Thoracic aorta (tissue), 2 donors: ENCODE results near the gene SHD. TPM values are rescaled to one million over a fixed set of nuclear protein-coding genes. Genes with fewer than 3 reads are reported as not detected.

Experiments
- ATAC-seq: fragments of 150-250 bp; one replicate; pipeline ENCODE4 v1.8.0; 2017; ENCODE audit warnings: low read depth; ENCODE audit not compliant: insufficient number of reproducible peaks, low FRiP score
- DNase-seq: peaks from one replicate; pipeline ENCODE4 v3.0.0-alpha.2; 2020; ENCODE audit warnings: low spot score
- H3K27ac ChIP-seq, 2 donors: fragments of 200-600 bp; sonication (generic); 1 replicate in 1 of 2; 2 replicates in 1 of 2; pipeline ENCODE4 v1.5.1; 2016; ENCODE audit warnings: mild to moderate bottlenecking in 2 of 2, moderate library complexity in 2 of 2
- H3K27me3 ChIP-seq: fragments of 200-600 bp; sonication (generic); replicated peaks from 2 replicates; pipeline ENCODE4 v1.6.0; 2016; ENCODE audit warnings: mild to moderate bottlenecking; ENCODE audit not compliant: insufficient read depth
- H3K36me3 ChIP-seq: fragments of 200-600 bp; sonication (generic); one replicate; pipeline ENCODE4 v1.5.1; 2016
- H3K4me1 ChIP-seq, 2 donors: fragments of 200-600 bp; sonication (generic); 1 replicate in 1 of 2; 2 replicates in 1 of 2; pipeline versions ENCODE4 v1.5.1 to v1.6.0; 2016; ENCODE audit warnings: low read depth in 2 of 2, mild to moderate bottlenecking in 1 of 2; ENCODE audit not compliant: control insufficient read depth in 1 of 2
- H3K4me3 ChIP-seq: fragments of 200-600 bp; sonication (generic); 2 replicates; pipeline ENCODE4 v1.5.1; 2016; ENCODE audit warnings: mild to moderate bottlenecking
- H3K9me3 ChIP-seq: fragments of 200-600 bp; sonication (generic); 2 replicates; pipeline ENCODE4 v1.5.1; 2016
- total RNA-seq, 2 donors: library from RNA; depleted of rRNA; stranded (reverse); fragments of >200 nt; gene quantifications; one replicate each; pipeline versions ENCODE4 v1.1.0 to v1.2.3, GENCODE V29; 2016
- TF ChIP-seq, protein P1 (sequence below): fragments of 200-600 bp; sonication (generic); IDR thresholded peaks from one replicate; pipeline ENCODE4 v1.5.1; 2019; ENCODE audit warnings: antibody characterized with exemption

Gene SHD
- total RNA-seq, 2 donors from 2014 or later = not detected

DNA sequence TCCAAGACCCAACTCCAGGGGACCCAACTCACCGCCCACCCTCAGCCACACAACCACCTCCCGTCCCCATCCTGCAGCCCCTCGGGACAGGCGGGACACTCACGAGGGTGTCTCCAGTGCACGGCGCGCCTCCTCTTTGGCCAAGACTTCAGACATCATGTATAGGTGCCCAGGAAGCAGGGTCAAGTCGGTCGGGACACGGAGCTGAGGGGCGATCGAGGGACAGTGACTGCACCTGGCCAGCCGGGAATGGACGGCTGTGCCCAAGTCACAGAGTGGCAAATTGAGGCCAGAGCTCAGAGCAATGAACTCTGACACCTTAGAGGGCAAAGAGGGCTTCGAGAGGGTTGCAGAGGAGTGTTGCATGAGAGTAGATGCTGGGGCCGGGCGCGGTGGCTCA lies 50.8 kb downstream of the SHD start:
- no peak for ATAC-seq
- TF ChIP-seq, protein P1, sequence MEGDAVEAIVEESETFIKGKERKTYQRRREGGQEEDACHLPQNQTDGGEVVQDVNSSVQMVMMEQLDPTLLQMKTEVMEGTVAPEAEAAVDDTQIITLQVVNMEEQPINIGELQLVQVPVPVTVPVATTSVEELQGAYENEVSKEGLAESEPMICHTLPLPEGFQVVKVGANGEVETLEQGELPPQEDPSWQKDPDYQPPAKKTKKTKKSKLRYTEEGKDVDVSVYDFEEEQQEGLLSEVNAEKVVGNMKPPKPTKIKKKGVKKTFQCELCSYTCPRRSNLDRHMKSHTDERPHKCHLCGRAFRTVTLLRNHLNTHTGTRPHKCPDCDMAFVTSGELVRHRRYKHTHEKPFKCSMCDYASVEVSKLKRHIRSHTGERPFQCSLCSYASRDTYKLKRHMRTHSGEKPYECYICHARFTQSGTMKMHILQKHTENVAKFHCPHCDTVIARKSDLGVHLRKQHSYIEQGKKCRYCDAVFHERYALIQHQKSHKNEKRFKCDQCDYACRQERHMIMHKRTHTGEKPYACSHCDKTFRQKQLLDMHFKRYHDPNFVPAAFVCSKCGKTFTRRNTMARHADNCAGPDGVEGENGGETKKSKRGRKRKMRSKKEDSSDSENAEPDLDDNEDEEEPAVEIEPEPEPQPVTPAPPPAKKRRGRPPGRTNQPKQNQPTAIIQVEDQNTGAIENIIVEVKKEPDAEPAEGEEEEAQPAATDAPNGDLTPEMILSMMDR = no peak

DNA sequence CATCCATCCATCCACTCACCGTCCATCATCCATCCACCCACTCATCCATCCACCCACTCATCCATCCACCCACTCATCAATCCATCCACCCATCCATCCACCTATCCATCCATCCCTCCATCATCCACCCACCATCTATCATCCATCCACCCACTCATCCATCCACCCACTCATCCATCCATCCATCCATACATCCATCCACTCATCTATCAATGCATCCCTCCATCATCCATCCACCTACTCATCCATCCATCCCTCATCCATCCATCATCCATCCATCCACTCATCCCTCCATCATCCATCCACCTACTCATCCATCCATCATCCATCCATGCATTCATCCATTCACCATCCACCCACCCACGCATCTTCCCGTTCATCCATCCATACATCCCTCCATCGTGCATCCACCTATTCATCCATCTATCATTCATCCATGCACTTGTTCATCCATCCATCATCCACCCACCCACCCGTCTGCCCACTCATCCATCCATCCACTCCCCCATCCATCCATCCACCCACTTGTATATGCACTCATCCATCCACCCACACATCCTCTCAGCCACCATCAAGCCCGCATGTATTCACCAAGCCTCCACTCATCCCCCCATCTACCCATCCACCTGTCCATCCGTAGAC lies 56.0 kb downstream of the SHD start:
- no peak for ATAC-seq
- no peaks in the 10 kb centered on the region for H3K27me3 ChIP-seq
- H3K36me3 ChIP-seq = no peaks in the 10 kb centered on the region
- H3K4me1 ChIP-seq = no peaks in the 10 kb centered on the region
- H3K9me3 ChIP-seq = no peaks in the 10 kb centered on the region
- H3K4me3 ChIP-seq = no peak overlapping the region
- no peak overlapping the region for H3K27ac ChIP-seq
- TF ChIP-seq, protein P1 = no peak
- no peak for DNase-seq

More for the DNA sequence above, 50.8 kb downstream of the SHD start:
- H3K9me3 ChIP-seq = no peaks in the 10 kb centered on the region
- no peak for DNase-seq
- H3K36me3 ChIP-seq = no peaks in the 10 kb centered on the region
- no peaks in the 10 kb centered on the region for H3K27me3 ChIP-seq
- peaks cover 10 to 18% of the 10 kb centered on the region in 2 donors for H3K4me1 ChIP-seq
- no peak overlapping the region for H3K27ac ChIP-seq
- no peak overlapping the region for H3K4me3 ChIP-seq

DNA sequence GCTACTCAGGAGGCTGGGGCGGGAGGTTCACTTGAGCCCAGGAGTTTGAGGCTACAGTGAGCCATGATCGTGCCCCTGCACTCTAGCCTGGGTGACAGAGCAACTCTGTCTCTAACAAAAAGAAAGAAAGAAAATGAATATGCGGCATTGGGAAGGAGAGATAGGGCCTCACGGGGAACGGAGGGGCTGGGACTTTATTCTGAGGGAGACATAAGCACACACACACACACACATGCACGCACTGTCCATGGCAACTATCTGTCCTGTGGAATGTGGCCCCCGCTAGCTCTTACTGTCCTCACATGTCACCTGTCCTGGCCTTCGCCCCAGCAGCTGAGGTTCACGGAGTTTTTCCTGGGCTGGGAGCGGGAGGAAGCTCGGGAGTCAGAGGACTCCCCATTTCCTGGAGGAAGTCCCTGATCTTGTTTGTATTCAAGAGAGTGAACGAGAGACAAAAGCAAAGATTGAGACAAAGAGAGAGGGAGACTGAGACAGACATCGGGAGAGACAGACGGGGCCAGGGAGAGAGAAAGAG lies 58.9 kb downstream of the SHD start:
- TF ChIP-seq, protein P1 = no peak
- no peak for ATAC-seq
- no peak for DNase-seq
- Histone ChIP-seq H3K27me3 (no peaks in the 10 kb centered on the region), H3K4me1 (peaks cover 0 to 3% of the 10 kb centered on the region in 2 donors), H3K27ac (no peak overlapping the region), H3K4me3 (peak overlapping the region; percentile 62), H3K9me3 (no peaks in the 10 kb centered on the region), H3K36me3 (no peaks in the 10 kb centered on the region)

DNA sequence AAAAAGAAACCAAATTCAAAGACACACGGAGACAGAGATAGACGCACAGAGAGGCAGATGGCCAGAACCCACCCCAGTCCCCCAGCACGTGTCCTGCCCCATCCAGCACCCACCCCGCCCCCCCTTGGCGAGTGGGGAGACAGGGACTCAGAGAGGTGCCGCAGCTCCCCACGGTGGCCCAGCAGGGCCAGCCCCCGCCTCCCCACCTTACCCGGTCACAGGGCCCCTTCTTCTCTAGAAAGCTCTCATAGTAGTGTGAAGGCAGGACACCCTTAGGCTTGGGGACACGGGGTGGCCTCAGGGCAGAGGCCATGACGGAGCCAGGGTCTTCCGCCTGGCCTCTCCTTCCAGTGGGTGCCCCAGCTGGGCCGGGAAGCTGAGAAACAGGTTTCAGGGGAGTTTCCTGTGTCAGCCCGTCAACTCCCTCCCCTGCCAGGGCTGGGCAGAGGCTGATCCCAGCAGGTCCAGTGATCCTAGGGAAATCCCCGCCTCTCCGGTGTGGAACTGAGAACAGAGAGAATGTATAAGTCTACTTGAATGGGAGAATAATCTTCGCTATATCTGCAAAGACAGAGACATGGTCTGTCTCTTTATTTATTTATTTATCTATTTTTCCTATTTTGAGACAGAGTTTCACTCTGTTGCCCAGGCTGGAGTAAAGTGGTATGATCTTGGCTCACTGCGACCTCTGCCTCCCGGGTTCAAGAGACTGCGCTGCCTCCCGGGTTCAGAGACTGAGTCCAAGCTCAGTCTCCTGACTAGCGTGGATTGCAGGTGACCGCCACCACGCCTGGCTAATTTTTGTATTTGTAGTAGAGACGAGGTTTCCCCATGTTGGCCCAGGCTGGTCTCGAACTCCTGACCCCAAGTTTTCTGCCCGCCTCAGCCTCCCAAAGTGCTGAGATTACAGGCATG lies 59.6 kb downstream of the SHD start, which contains the start of gene STAP2:
Gene STAP2, minus strand, starts transcription at position 387 of the 915 bp plus-strand sequence. Its CDS starts 74 bp downstream, at position 313.
- TF ChIP-seq, protein P1 = no peak
- no peaks in the 10 kb centered on the region for H3K36me3 ChIP-seq
- H3K4me3 ChIP-seq = peak within 1 kb of the TSS; percentile 62
- DNase-seq (no peak), ATAC-seq (no peak)
- H3K9me3 ChIP-seq = no peaks in the 10 kb centered on the region
- H3K4me1 ChIP-seq = peaks cover 0 to 3% of the 10 kb centered on the region in 2 donors
- no peak within 1 kb of the TSS for H3K27ac ChIP-seq
- H3K27me3 ChIP-seq = no peaks in the 10 kb centered on the region

Other genes starting within 250 kb of the SHD start
- 10 to 100 TPM; 85.1 to 91.9 TPM for gene ZBTB7A, start 212.4 kb upstream of the SHD start, total RNA-seq
- gene MAP2K2, start 155.1 kb upstream of the SHD start, total RNA-seq = 10 to 100 TPM; 51.2 to 71.8 TPM
- gene CREB3L3, start 125.6 kb upstream of the SHD start, total RNA-seq = not detected
- gene SIRT6, start 96.7 kb upstream of the SHD start, total RNA-seq = 10 to 100 TPM; 21.7 to 30.9 TPM
- gene ANKRD24, start 96.6 kb upstream of the SHD start, total RNA-seq = 1 to 10 TPM in 1 of 2 donors, under 1 TPM in 1; 0.28 to 1.1 TPM
- 10 to 100 TPM in 1 of 2 donors, 1 to 10 TPM in 1; 1.9 to 16.1 TPM for gene EBI3, start 49.7 kb upstream of the SHD start, total RNA-seq
- 10 to 100 TPM; 17.5 to 25.5 TPM for gene YJU2, start 32.2 kb upstream of the SHD start, total RNA-seq
- 1 to 10 TPM in 1 of 2 donors, not detected in 1; 1.8 TPM for gene TMIGD2, start 23.1 kb downstream of the SHD start, total RNA-seq
- gene FSD1, start 25.3 kb downstream of the SHD start, total RNA-seq = not detected
- gene STAP2, start 59.6 kb downstream of the SHD start, total RNA-seq = not detected
- gene MPND, start 64.3 kb downstream of the SHD start, total RNA-seq = 10 to 100 TPM in 1 of 2 donors, 1 to 10 TPM in 1; 5.8 to 10.8 TPM
- gene SH3GL1, start 121.3 kb downstream of the SHD start, total RNA-seq = 10 to 100 TPM; 47.3 to 56.9 TPM
- gene CHAF1A, start 123.4 kb downstream of the SHD start, total RNA-seq = 1 to 10 TPM; 3.2 to 5.8 TPM
- gene UBXN6, start 178.5 kb downstream of the SHD start, total RNA-seq = 10 to 100 TPM; 51.1 to 68.5 TPM
- gene HDGFL2, start 193.0 kb downstream of the SHD start, total RNA-seq = 10 to 100 TPM; 22.7 to 40.3 TPM
- gene PLIN4, start 239.2 kb downstream of the SHD start, total RNA-seq = 1 to 10 TPM; 3.4 to 7.1 TPM